Activated CD8-positive, alpha-beta memory T cell treated with anti-CD3 and anti-CD28 coated beads for 24 hours (primary cell): ENCODE measurements around the gene PROCA1.

ENCODE experiments used
- DNase-seq: peaks from one replicate; pipeline ENCODE4 v3.0.0-alpha.2; 2020

PROCA1 gene

DNA sequence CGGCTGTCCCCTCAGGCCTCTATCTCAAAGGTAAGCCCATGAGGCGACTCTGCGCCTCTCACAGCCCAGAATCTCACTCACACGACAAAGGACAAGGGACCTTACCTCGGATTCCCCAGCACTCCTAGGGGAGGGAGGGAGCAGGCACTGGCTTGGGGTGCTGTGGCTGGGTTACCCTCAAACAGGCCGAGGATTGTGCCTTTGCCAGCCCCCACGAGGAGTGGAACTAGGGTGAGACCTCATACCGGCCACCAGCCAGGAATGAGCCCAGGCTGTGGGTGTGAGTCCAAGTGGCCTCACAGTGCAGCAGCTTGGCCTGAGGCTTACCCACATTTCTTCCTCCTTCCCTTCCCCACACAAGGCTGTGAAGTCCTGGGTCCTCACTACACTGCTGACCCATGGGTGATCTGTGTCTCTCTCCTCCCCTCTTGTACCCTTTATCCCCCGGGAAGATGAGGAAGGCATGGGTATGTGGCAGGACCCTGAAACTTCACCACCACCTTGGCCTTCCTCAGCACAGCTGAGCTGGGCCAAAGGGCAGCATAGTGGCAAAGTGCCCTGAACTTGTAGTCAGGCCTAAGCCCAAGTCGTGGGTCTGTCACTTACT is 5.9 kb downstream of the PROCA1 start:
- DNase-seq: no peak

DNA sequence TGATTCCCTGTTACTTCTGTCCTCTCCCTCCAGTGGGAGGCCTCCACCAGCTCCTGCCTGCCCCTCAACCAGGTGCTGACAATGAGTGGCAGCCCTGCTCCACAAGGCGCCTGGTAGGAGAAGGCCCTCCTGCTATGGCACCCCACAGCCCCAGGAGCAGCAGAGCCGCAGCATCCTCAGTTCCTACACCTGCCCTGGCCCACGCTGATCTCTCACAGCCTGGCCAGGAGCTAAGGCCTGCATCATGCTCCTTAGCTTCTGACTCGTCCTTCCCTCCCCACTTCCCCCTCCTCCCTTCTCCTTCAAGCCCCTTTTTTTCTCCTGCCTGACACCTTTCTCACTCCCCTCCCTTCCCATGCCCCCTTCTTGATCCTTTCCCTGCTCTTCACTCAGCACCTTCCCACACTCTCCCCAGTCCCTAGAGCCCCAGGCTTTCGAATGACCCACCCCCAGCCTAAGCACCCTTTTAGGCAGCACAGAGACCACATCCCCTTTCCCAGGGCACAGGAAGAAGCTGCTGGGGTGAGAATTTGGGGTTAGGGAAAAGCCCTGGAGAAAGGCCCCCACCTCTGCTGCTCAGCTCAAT is 6.5 kb downstream of the PROCA1 start:
- no peak for DNase-seq

- no peak for DNase-seq
Observed at GRCh38 chr17:28704219-28704858, 7.3 kb downstream of the PROCA1 start.

- no peak for DNase-seq
Observed at GRCh38 chr17:28703552-28704218, 8.0 kb downstream of the PROCA1 start.

DNA sequence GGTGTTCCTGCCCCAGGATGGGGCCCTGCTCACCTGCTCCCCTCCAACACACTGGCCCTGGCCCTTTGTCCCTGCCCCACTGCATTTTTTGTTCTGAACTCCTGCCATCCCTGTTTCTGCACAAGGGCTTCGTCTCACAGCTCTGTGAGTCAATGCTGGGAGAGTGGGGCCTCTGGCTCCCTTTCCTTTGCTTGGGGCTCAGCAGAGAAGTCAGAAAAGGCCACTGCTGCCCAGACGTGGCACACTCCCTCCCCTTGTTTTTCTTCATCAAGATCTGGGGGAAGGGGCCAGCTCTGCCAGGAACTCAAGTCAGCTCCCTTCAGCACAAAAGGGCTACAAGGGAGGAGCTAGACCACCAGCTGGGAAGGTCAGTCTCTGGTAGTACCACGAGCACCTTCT is 8.9 kb downstream of the PROCA1 start:
- no peak for DNase-seq

DNA sequence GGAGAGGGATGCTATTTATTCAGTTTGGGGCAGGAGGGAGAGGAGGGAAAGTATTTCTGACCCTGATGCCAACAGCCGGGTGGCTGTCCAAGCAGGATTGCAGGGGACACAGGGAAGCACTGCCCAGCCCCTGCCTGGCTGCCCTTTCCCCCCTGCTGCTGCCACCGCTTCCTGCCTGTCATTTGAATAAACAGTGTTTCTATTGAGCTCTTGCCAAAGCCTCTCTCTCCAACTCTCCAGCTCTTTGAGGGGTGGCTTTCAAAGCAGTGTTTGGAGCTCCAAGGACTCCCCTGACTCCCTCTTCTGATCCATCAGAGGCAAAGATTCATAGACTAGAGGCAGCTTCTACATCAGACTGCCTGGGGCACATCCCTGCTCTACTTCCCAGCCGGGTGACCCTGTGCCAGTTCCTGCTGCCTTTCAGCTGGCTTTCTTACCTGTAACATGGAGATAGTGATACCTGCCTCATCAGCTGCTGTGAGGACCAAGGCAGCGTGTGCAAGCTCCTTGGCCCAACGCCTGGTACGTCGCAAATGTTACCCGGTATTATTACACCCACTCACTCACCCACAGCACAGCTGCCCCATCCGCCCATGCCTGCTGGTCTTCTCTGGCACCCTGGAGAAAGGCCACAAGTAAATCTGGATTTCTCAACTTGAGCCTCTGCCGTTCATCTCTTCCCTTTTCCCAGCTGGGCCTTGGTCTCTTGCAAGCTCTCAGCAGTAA is 9.5 kb downstream of the PROCA1 start:
- DNase-seq: no peak

DNA sequence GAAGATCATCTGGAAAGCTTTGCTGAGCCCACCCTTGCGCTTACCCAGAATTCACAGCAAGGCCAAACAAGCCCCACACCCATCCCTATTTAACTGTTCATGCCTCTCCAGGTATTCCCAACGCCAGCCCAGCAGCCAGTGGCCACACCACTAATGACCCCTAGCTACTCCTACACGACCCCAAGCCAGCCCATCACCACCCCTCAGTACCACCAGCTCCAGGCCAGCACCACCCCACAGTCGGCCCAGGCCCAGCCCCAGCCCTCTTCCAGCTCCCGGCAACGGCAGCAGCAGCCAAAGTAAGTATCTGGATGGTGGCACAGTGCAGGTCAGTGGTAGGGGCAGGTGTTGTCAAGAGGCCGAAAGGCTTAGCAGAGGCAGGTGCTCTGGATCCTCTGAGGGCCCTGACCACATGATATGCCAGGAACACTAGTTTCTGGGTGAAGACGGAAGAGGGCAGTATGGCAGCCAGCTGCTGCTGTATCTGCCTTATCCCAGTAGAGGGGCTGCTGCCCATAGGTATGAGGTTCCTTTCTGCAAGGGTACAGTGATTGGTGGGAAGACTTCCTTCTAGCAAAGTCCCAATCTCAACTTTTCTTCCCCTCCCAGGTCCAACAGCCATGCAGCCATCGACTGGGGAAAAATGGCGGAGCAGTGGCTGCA is 10.7 kb downstream of the PROCA1 start:
- DNase-seq: no peak

DNA sequence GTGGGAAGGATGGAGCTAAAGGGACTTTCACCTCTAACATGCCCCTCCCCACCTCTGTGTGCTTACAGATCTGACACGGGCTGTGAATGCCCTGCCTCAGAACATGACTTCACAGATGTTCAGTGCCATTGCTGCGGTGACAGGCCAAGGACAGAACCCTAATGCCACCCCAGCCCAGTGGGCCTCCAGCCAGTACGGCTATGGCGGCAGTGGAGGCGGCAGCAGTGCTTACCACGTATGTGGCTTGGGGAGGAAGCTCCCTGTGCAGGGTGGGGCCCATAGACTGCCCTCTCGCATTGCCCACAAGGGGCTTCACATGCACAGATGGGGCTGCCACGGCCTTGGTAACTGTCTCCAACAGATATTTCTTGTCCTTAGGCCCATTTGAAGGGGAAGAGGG is 11.4 kb downstream of the PROCA1 start:
- no peak for DNase-seq

DNA sequence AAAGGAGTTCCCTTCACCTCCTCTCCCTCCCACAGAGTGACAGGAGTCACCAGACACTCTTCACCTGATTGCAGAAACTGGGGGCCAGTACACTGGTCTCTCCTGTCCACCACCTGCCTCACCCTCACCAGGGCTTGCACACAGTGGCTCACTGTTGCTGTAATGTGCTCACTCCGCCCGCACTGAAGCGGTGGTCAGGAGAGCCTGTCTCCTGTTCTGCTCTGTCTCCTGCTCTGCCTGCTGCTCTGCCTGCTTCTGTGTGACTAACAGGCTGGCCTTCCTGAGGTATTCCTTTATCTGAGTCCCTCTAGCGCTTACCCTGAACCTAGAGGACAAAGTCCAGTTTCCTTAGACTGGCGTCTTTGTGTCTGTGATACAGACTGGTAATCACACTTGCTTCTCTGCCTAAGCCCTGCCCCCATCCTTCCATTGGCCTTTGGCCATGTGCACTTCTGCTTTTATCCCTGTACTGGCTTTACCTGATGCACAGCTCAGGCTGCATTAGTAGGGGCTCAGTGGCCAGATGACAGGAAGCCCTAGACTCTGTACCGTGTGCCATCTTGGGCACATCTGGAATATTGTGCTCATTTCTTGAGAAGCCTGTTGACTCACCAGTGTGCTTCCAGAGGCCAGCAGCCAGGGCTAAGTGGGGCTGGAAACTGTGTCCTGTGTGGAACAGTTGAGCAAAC is 13.3 kb downstream of the PROCA1 start:
- DNase-seq: no peak

- DNase-seq: no peak
Observed at GRCh38 chr17:28693869-28694268, 17.8 kb downstream of the PROCA1 start.

DNA sequence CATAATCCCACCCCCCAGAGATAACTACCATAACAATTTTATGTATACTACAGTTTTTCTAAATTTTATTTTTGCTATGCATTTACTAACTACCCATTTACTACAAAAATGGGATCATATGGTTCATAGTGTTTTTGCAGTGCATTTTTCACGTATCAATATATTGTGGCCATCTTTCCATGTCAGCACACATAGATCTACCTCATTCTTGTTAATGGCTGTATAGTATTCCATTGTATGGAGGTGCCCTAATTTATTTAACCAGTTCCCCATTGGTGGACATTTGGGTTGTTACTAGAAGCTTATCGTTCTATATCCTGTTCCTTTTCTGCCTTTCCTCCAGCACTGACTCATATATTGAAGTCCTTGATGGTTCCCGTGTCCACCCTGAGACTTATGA is 22.7 kb downstream of the PROCA1 start:
- DNase-seq: no peak

GRCh38 chr17:28688481-28688880 is 23.2 kb downstream of the PROCA1 start:
- no peak for DNase-seq

GRCh38 chr17:28686296-28686695 is 25.4 kb downstream of the PROCA1 start:
- DNase-seq: no peak

DNA sequence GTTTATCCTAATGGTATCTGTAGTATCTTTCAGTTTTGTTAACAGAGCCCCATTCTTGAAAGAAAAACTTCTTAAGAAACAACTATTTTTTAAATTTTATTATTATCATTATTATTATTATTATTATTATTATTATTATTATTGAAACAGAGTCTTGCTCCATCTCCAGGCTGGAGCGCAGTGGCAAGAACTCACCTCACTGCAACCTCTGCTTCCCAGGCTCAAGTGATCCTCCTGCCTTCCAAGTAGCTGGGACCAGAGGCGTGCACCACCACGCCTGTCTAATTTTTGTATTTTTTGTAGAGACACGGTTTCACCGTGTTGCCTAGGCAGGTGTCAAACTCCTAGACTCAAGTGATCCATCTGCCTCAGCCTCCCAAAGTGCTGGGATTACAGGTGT is 26.3 kb downstream of the PROCA1 start:
- DNase-seq: no peak

- DNase-seq: no peak
Observed at GRCh38 chr17:28684963-28685362, 26.7 kb downstream of the PROCA1 start.

DNA sequence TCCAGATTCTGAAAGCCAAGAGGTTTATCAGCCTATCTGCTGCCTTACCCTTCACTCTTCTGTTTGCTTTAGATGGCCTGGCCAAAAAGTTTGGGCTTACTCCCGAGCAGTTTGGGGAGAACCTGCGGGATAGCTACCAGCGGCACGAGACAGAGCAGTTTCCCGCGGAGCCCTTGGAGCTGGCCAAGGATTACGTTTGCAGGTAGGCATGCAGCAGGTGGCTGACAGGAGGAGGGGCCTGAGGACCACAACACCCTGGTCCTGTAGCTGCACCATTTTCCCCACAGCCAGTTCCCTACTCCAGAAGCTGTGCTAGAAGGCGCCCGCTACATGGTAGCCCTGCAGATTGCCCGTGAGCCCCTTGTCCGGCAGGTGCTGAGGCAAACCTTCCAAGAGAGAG is 29.0 kb downstream of the PROCA1 start:
- DNase-seq: no peak

DNA sequence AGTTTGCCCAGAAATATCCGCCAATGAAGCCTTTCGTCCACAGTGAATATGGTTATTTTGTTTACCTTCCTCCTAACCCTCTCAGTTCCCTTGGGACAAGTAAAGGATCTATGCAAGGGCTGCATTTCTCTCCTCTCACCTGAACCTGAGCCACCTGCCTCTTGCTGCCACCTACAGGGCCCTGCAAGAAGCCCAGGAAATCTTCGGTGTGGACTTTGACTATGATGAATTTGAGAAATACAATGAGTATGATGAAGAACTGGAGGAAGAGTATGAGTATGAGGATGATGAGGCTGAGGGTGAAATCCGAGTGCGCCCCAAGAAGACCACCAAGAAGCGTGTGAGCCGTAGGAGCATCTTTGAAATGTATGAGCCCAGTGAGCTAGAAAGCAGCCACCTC is 35.7 kb downstream of the PROCA1 start:
- DNase-seq: no peak

- no peak for DNase-seq
Observed at GRCh38 chr17:28675490-28675889, 36.2 kb downstream of the PROCA1 start.

- no peak for DNase-seq
Observed at GRCh38 chr17:28669918-28670317, 41.8 kb downstream of the PROCA1 start.

DNA sequence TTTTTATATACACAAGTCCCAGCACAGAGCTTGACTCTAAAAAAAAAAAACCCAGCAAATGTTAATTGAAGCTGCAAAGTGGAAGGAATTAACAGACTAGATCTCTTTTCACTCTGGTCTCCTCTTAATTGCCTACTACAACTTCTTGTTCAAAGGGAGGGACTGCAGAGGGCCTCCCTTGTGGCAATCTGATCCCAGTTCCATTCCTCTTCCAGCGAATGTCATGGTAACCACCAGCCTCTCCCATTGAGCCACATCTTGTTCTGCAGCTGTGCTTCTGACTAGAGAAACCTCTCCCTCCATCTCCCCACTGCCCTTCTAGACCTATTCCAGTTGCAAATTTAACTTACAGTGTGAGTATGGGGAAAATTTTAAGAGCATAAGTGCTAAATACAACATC is 43.8 kb downstream of the PROCA1 start:
- DNase-seq: no peak

- no peak for DNase-seq
Observed at GRCh38 chr17:28665994-28666393, 45.7 kb downstream of the PROCA1 start.

- DNase-seq: no peak
Observed at GRCh38 chr17:28663723-28664122, 48.0 kb downstream of the PROCA1 start.

GRCh38 chr17:28662527-28662829 is 49.2 kb downstream of the PROCA1 start:
- DNase-seq: no peak
